OCI-M1 (cell line): Measurements from ENCODE around the gene HOXA5.

Experiments used
- DNase-seq: peaks from one replicate; lab custom pipeline; 2025; lab: John Stamatoyannopoulos, UW

HOXA5 gene

GRCh38 chr7:27159266-27160144 is 16.0 kb upstream of the HOXA5 start:
- no peak for DNase-seq

- DNase-seq = no peak
Observed at GRCh38 chr7:27158436-27159265, 15.2 kb upstream of the HOXA5 start.

GRCh38 chr7:27157702-27158431 is 14.4 kb upstream of the HOXA5 start:
- no peak for DNase-seq

GRCh38 chr7:27156916-27157701 is 13.6 kb upstream of the HOXA5 start:
- no peak for DNase-seq

- DNase-seq = no peak
Observed at GRCh38 chr7:27156508-27156898, 13.0 kb upstream of the HOXA5 start, which contains the start of gene HOXA7. Gene HOXA7, minus strand, starts transcription at chr7:27156675. Its CDS starts 130 bp downstream, at chr7:27156545.

GRCh38 chr7:27155816-27156507 is 12.5 kb upstream of the HOXA5 start:
- DNase-seq = no peak

- no peak for DNase-seq
Observed at GRCh38 chr7:27154901-27155815, 11.7 kb upstream of the HOXA5 start.

- DNase-seq = no peak
Observed at GRCh38 chr7:27154369-27154768, 10.9 kb upstream of the HOXA5 start.

GRCh38 chr7:27153526-27153925 is 10.0 kb upstream of the HOXA5 start:
- DNase-seq = no peak

- no peak for DNase-seq
Observed at GRCh38 chr7:27152816-27153442, 9.4 kb upstream of the HOXA5 start.

- DNase-seq = no peak
Observed at GRCh38 chr7:27151931-27152815, 8.7 kb upstream of the HOXA5 start, which contains the start of gene HOXA3. Gene HOXA3, minus strand, starts transcription at chr7:27152583. Its CDS starts 41,943 bp downstream, at chr7:27110640.

- DNase-seq = no peak
Observed at GRCh38 chr7:27151341-27151930, 8.0 kb upstream of the HOXA5 start.

GRCh38 chr7:27150568-27151340 is 7.3 kb upstream of the HOXA5 start:
- DNase-seq = peak; percentile 65

- DNase-seq = no peak
Observed at GRCh38 chr7:27149842-27150567, 6.5 kb upstream of the HOXA5 start.

- DNase-seq = no peak
Observed at GRCh38 chr7:27148756-27149641, 5.5 kb upstream of the HOXA5 start.
